SK-N-MC (cell line): Measurements from ENCODE around the gene PPP2R3B.

Source experiments
- EZH2 ChIP-seq: fragments of 200-600 bp; sonication (generic); IDR thresholded peaks from one replicate; pipeline ENCODE4 v1.6.1; 2017; ENCODE audit warnings: antibody characterized with exemption
- FOXP2 ChIP-seq: optimal IDR thresholded peaks from 2 replicates; pipeline ENCODE3; 2011; ENCODE audit warnings: mild to moderate bottlenecking, moderate library complexity; ENCODE audit not compliant: insufficient read depth; ENCODE audit errors: extremely low read length, control extremely low read depth
- POLR2AphosphoS5 ChIP-seq: IDR thresholded peaks from 2 replicates; pipeline ENCODE4 v1.6.1; 2012; ENCODE audit warnings: mild to moderate bottlenecking, low read depth, low read length, borderline replicate concordance

DNA sequence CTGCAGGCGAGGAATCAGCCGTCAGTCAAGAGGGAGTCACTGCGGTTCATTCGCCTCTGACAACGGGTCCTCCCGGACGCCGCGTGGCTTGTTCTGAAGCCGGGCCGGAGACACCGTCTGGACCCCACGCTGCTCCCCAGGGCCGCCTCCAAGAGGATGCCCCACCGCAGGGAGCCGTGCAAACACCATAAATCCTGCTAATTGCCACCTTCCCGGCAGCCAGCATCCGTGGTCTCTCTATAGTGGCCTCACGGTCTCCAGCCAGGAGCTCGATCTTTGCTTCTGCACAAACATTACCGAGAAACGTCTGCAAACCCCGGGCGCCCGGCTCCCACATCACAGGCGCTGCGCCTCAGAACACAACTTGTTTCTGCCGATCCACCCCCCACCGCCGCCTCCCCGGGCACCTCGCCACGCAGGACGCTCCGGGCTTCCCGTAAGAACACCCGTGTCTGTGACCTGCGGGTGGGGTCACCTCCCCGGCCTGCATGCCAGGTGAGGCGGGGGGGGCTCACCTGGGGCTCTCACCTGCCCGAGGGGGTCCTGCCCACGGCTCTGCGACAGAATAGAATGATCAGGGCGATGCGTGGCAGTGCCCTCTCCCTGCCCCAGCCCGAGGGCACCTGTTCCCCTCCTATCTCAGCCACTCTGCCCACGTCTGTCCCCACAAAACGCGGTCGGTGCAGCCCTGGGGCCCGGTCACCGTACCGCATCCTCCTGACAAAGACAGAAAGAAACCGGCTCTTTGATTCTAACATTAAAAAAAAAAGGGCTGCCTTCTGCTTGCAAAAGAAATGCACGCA, 32.4 kb upstream of the PPP2R3B start:
- TF ChIP-seq EZH2 (no peak), POLR2AphosphoS5 (no peak), FOXP2 (no peak)
